ENCODE measurements around the gene REPS1.

REPS1 gene

DNA sequence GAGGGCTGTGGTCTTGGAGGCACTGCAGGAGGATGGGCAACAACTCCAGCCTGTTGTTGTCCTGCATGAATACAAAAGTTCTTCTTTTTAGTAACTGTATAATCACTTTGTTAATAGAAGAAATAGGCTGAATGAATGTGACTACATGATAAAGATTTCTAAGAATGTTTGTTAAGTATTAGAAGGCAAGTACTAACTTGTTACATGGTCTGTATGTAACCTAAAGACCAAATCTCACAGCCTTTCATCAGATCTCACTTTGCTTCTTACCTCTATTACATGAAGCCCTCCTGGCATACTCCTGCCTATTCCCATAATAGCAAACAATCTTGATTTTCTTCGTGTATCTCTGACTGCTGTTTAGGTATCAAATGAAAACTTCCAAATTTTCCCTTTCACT lies 73.4 kb downstream of the REPS1 start:
- no peak for DNase-seq

DNA sequence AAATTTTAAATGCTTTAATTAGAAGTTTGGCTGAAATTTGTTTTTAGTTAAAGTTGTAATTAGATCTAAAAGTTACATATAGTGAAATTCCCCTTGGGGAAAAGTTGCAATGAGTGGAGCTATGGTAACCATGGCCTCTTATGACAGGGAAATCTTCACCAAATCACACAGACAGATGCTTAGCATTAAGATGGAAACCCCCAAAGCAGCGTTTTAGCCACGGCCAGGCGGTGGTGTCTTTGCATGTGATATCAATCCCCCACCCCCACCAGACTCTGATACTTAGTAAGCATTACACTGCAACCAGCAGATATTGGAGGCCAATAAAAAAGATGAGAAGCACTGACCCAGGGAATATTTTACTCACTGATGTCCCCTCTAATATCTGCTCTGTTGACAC lies 75.7 kb downstream of the REPS1 start:
- no peak for DNase-seq

DNA sequence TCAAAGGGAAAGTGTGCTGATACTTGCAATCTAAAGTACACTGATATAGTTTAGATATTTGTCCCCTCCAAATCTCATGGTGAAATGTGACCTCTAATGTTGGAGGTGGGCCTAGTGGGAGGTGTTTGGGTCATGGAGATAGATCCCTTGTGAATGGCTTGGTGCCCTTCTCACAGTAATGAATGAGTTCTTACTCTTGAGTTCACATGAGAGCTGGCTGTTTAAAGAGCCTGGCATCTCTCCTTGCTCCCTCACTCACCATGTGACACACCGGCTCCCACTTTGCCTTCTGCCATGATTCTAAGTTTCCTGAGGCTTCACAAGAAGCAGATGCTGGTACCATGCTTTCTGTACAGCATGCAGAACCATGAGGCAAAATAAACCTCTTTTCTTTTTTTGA lies 78.1 kb downstream of the REPS1 start:
- DNase-seq: no peak

GRCh38 chr6:138909511-138909910 lies 78.5 kb downstream of the REPS1 start:
- no peak for DNase-seq

- no peak for DNase-seq
Measured at GRCh38 chr6:138907167-138907566, 80.9 kb downstream of the REPS1 start.

- no peak for DNase-seq
Measured at GRCh38 chr6:138897031-138897430, 91.0 kb downstream of the REPS1 start.

DNA sequence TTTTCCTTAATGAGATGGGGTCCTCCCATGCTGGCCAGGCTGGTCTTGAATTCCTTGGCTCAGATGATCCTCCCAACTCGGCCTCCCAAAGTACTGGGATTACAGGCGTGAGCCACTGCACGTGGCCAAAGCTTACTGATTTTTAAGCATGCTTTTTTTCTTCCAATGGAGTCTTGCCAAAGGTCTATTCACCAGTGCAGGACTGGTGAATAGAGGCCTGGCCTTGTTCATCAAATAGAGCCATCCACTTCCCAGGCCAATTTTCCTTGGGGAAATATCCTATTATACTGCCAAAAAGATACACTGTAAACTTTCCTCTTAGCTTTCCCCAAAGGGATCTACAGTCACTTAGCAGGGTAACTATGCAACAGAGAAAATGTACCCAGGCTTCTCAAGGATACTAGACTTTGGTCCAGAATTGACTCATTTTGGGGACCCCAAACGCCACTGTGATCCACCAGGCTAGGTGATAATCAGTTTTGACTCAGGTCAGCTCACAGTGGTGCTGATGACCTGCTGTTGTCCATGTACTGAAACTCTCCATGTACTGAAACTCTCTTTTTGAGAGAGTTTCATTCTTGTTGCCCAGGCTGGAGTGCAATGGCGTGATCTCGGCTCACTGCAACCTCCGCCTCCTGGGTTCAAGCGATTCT lies 91.8 kb downstream of the REPS1 start:
- no peak for DNase-seq

DNA sequence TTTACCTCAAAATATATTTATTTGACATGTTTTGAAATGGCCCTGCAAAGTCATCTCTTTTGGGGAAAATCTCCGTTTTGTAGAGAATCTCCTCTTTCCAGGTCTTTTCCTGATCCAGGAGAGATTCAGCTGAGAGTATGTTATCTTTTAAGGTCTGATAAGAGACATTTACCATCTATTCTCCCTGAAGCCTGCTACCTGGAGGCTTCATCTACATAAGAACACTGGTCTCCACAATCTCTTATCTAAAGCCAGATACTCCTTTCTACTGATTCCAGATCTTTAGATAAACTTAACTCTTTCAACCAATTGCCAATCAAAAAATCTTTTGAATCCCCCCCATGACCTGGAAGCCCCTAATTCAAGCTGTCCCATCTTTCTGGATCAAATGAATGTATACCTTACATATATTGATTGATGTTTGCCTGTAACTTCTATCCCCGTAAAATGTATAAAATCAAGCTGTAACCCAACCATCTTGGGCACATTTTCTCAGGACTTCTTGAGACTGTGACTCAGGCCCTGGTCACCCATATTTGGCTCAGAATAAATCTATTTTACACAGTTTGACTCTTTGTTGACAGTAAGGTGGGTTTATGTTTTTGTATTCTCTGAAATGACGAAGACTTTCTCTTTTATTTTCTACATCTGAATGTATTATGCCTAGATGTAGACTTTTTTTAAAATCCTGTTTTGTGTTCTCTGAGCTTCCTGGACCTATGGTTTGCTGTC lies 96.6 kb downstream of the REPS1 start:
- DNase-seq: no peak

DNA sequence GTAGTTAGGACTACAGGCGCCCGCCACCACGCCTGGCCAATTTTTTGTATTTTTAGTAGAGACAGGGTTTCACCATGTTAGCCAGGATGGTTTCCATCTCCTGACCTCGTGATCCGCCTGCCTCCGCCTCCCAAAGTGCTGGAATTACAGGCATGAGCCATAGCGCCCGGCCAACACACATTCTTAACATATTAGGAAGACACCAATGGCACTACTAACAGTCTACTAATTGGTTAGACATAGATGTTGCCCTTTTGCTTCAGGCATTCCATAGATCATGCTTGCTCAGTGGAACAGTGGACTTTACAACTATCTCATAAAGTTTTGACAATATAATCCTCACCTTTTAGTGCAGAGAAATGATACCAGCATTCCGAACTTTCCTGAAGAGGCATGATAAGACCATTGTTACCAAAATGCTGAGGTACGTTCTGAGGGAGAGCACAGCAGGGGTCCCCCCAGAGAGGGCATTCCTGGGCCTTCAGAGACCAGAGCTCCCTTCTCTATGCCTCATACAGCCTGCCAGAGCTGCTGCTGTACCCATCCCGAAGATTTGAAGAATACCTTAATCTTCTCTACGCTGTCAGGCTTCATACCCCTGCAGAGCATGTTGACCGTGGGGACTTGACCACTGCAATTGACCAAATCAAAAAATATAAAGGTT lies 102.8 kb downstream of the REPS1 start:
- DNase-seq: no peak

GRCh38 chr6:138882369-138883017 lies 105.6 kb downstream of the REPS1 start:
- DNase-seq: no peak

- no peak for DNase-seq
Measured at GRCh38 chr6:138873191-138873590, 114.9 kb downstream of the REPS1 start.

DNA sequence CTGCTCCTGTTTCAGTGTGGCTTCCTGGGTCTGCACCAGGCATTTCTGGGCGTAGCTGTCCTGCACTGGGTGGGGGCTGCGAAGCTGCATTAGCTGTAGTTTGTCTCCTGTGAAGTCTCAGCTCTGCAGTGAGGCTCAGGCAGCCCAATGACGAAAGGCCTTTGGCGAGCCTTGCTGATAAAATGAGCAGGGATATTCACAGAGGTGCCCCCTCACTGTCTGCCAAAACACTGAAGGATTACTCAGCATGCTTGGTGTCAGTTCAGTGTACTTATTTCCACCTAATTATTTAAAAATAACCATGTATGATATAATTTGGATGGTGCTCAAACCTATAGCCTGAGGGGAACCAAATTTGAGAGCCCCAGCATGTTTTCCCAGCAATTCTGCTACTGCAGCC lies 118.7 kb downstream of the REPS1 start:
- no peak for DNase-seq

- DNase-seq: no peak
Measured at GRCh38 chr6:138868181-138868580, 119.9 kb downstream of the REPS1 start.

- no peak for DNase-seq
Measured at GRCh38 chr6:138865480-138866109, 122.5 kb downstream of the REPS1 start.

DNA sequence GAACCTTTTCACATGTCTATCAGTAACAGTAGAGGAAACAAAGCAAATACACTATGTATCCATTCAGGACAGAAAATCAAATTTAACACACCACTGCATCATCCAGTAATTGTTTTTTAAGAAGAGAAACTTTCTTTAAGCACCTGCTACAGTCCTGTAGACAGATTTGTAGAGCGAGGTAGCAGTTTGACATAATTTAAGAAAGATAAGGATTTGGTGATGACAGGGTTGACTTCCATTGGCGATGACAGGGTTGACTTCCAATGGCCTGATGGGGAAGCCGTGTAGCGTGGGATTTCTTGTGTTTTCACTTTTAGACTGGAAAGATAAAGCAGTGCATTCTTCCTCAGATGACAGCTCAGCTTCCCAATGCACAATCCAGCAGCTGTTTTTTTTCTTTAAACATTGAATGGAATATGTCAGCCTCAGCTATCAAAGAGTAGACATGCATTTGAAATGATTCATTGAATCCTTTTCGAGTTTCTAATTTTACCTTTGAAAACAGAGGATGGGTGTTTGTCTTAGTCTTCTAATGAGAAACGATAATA lies 123.6 kb downstream of the REPS1 start:
- DNase-seq: no peak

- DNase-seq: no peak
Measured at GRCh38 chr6:138863321-138863720, 124.7 kb downstream of the REPS1 start.

DNA sequence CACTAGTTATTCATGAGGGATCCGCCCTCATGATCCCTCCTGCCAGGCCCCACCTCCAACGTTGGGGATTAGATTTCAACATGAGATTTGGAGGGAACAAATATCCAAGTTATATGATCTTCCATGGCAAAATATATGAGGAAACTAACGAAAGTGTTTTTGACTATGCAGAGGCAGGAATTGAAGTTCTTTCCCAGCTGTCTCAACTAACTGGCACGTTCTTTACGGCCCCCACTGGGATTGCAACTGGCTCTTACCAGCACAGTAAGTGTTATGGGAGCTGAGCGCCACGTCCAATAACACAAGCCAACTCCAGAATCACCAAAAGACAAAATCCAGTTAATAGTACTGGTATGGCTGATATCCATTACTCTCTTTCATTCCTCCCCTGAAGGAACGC lies 125.6 kb downstream of the REPS1 start:
- no peak for DNase-seq

- DNase-seq: no peak
Measured at GRCh38 chr6:138857775-138858174, 130.3 kb downstream of the REPS1 start.

DNA sequence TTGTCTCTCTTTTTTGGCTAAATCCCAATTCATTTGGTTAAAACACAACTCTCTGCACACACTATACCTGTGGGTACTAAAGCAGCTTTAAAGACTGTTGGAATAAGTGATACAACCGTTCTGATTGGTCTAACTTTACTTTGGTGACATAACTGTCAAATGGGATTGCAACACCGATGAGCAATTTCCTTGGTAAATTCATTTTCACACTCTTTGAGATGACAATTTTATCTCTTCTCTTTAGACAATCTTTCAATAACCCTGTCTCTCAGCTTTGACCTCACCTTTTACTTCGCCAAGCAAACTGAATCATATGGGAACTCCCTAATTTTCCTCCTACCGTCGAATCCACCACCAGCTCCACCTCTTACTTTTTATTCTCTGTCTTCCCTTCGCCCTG lies 131.4 kb downstream of the REPS1 start:
- no peak for DNase-seq
